HUES64 (cell line): ENCODE results near the gene TNF.
"Not testable (repeated sequence)": the region's sequence is repeated elsewhere in the genome, so short reads cannot be mapped to it uniquely, and the experiment has no call there.

Source experiments
- H3K27ac ChIP-seq: 2 replicates; pipeline ENCODE4 v1.7.0; 2013; ENCODE audit warnings: low read depth, low read length, inconsistent platforms
- H3K27me3 ChIP-seq: 2 replicates; pipeline ENCODE4 v1.6.1; 2013; ENCODE audit warnings: mild to moderate bottlenecking, low read length; ENCODE audit not compliant: insufficient read depth
- H3K36me3 ChIP-seq: 2 replicates; pipeline ENCODE4 v1.6.1; 2013; ENCODE audit warnings: mild to moderate bottlenecking, low read length; ENCODE audit not compliant: insufficient read depth
- H3K4me1 ChIP-seq: 2 replicates; pipeline ENCODE4 v1.6.1; 2013; ENCODE audit warnings: mild to moderate bottlenecking, low read length, moderate library complexity; ENCODE audit not compliant: insufficient read depth
- H3K4me3 ChIP-seq: 2 replicates; pipeline ENCODE4 v1.5.1; 2013; ENCODE audit warnings: mild to moderate bottlenecking, low read length, moderate library complexity
- H3K9ac ChIP-seq: 2 replicates; pipeline ENCODE4 v1.6.1; 2013; ENCODE audit warnings: mild to moderate bottlenecking, low read depth, low read length
- H3K9me3 ChIP-seq: 2 replicates; pipeline ENCODE4 v1.6.1; 2013; ENCODE audit warnings: low read depth, low read length; ENCODE audit not compliant: insufficient read depth
- WGBS: fragments of 150-250, 120-280 bp; methylation state at CpG from one replicate; pipeline ENCODE4 v1.1.7; 2013; ENCODE audit warnings: missing lambda C conversion rate; 5-methylcytosine and 5-hydroxymethylcytosine counted together

Gene TNF

GRCh38 chr6:31546339-31546957 is 28.9 kb upstream of the TNF start, which contains the start of gene ATP6V1G2:
Gene ATP6V1G2 (minus strand): TSS chr6:31546608. CDS start chr6:31546559, 49 bp downstream.
- 2% methylated on average over 11 of the region's 11 CpGs for WGBS

GRCh38 chr6:31546958-31547726 is 28.2 kb upstream of the TNF start, which contains the start of gene NFKBIL1:
Gene NFKBIL1 (plus strand): TSS chr6:31547608. CDS start chr6:31547695, 87 bp downstream.
- H3K4me1 ChIP-seq: peaks cover 9% of the 10 kb centered on the region; the same call in 1 of the 2 replicates
- no peaks in the 10 kb centered on the region for H3K27me3 ChIP-seq
- H3K4me3 ChIP-seq: peak within 1 kb of the TSS; percentile 60
- peaks cover 16% of the 10 kb centered on the region for H3K36me3 ChIP-seq
- no peaks in the 10 kb centered on the region for H3K9me3 ChIP-seq
- WGBS: under 1% methylated on average over 22 of the region's 25 CpGs
- H3K9ac ChIP-seq: peak within 1 kb of the TSS; percentile 68
- H3K27ac ChIP-seq: peak within 1 kb of the TSS; percentile 74

More at GRCh38 chr6:31546339-31546957, 28.9 kb upstream of the TNF start, which contains the start of gene ATP6V1G2:
- H3K9ac ChIP-seq: peak within 1 kb of the TSS; percentile 68
- peak within 1 kb of the TSS; percentile 60 for H3K4me3 ChIP-seq
- peaks cover 9% of the 10 kb centered on the region; the same call in 1 of the 2 replicates for H3K4me1 ChIP-seq
- no peaks in the 10 kb centered on the region for H3K27me3 ChIP-seq
- no peaks in the 10 kb centered on the region for H3K9me3 ChIP-seq
- H3K27ac ChIP-seq: peak within 1 kb of the TSS; percentile 74
- peaks cover 16% of the 10 kb centered on the region for H3K36me3 ChIP-seq

GRCh38 chr6:31547727-31548543 is 27.4 kb upstream of the TNF start:
- Histone ChIP-seq H3K9me3 (no peaks in the 10 kb centered on the region), H3K36me3 (peaks cover 16% of the 10 kb centered on the region), H3K27me3 (no peaks in the 10 kb centered on the region), H3K4me3 (peak overlapping the region; percentile 60), H3K9ac (peak overlapping the region; percentile 68; the same call in 1 of the 2 replicates), H3K27ac (peak overlapping the region; percentile 74), H3K4me1 (peaks cover 8% of the 10 kb centered on the region; the same call in 1 of the 2 replicates)
- WGBS: 88% methylated on average over 22 of the region's 24 CpGs

DNA sequence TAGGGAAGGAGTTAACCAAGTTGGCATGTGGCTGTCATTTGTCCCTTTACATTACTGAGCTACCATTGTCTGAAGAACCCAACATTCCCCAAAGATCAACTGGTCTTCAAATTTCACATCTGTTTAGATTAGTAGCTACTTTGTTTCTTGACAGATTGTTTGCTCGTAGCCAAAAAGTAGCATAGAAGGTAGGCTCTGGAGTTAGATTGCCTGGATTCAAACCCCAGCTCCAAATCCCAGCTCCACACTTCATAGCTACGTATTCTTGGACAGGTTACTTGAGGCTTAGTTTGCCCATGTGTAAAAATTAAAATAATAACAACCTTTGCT is 26.9 kb upstream of the TNF start:
- no peaks in the 10 kb centered on the region for H3K27me3 ChIP-seq
- H3K9me3 ChIP-seq: no peaks in the 10 kb centered on the region
- H3K4me1 ChIP-seq: peaks cover 4% of the 10 kb centered on the region; the same call in 1 of the 2 replicates
- no peak overlapping the region for H3K27ac ChIP-seq
- peak overlapping the region; percentile 68; the same call in 1 of the 2 replicates for H3K9ac ChIP-seq
- peaks cover 20% of the 10 kb centered on the region for H3K36me3 ChIP-seq
- WGBS: 100% methylated on average over 2 of the region's 2 CpGs
- peak overlapping the region; percentile 60; the same call in 1 of the 2 replicates for H3K4me3 ChIP-seq

- H3K27ac ChIP-seq, H3K4me1 ChIP-seq: not testable (repeated sequence)
- 81% methylated on average over 5 of the region's 5 CpGs for WGBS
Measured at GRCh38 chr6:31551371-31551770, 24.0 kb upstream of the TNF start.

GRCh38 chr6:31556307-31556706 is 19.1 kb upstream of the TNF start:
- 84% methylated on average over 3 of the region's 3 CpGs for WGBS
- Histone ChIP-seq H3K4me1 (peaks cover 15% of the 10 kb centered on the region; the same call in 1 of the 2 replicates), H3K36me3 (peaks cover 46% of the 10 kb centered on the region), H3K9me3 (no peaks in the 10 kb centered on the region), H3K27ac (no peak overlapping the region), H3K4me3 (no peak overlapping the region), H3K9ac (no peak overlapping the region), H3K27me3 (no peaks in the 10 kb centered on the region)

More at GRCh38 chr6:31551371-31551770, 24.0 kb upstream of the TNF start:
- H3K9me3 ChIP-seq, H3K4me3 ChIP-seq, H3K9ac ChIP-seq, H3K27me3 ChIP-seq: not testable (repeated sequence)
- H3K36me3 ChIP-seq: peaks cover 31% of the 10 kb centered on the region

DNA sequence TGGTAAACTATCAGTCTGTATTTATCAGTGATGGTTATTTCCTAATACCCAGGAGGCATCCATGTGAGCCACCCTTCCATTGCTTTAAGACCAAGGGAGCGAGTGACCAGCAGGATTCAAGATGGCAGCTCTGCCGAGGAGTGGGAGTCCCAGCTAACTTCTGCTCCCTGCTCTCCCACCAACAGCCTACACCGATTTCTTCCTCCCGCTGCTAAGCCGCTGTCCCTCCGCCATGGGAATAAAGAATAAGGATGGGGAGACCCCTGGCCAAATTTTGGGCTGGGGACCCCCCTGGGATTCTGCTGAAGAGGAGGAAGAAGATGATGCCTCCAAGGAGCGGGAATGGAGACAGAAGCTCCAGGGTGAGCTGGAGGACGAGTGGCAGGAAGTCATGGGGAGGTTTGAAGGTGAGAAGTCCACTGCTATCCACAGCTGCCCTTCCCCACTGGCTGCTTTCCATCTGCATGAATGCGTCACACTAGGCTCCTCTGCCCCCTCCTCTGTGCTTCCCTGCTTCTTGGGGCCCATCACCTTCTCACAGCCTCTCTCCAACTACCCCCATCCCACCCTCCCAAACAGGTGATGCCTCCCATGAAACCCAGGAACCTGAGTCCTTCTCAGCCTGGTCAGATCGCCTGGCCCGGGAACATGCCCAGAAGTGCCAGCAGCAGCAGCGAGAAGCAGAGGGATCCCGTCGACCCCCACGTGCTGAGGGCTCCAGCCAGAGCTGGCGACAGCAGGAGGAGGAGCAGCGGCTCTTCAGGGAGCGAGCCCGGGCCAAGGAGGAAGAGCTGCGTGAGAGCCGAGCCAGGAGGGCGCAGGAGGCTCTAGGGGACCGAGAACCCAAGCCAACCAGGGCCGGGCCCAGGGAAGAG is 17.7 kb upstream of the TNF start:
- WGBS: 88% methylated on average over 24 of the region's 24 CpGs
- H3K9ac ChIP-seq: no peak overlapping the region
- peaks cover 46% of the 10 kb centered on the region for H3K36me3 ChIP-seq
- H3K4me1 ChIP-seq: peaks cover 15% of the 10 kb centered on the region; the same call in 1 of the 2 replicates
- no peak overlapping the region for H3K27ac ChIP-seq
- no peak overlapping the region for H3K4me3 ChIP-seq
- H3K9me3 ChIP-seq: no peaks in the 10 kb centered on the region
- no peaks in the 10 kb centered on the region for H3K27me3 ChIP-seq

DNA sequence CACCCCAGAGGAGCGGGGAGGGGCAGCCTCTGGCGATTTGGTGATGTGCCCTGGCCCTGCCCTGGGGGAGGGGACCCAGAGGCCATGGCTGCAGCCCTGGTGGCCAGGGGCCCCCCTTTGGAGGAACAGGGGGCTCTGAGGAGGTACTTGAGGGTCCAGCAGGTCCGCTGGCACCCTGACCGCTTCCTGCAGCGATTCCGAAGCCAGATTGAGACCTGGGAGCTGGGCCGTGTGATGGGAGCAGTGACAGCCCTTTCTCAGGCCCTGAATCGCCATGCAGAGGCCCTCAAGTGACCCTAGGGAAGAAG is 17.1 kb upstream of the TNF start:
- H3K9me3 ChIP-seq: no peaks in the 10 kb centered on the region
- H3K36me3 ChIP-seq: peaks cover 44% of the 10 kb centered on the region
- no peaks in the 10 kb centered on the region for H3K27me3 ChIP-seq
- H3K4me3 ChIP-seq: no peak overlapping the region
- no peak overlapping the region for H3K9ac ChIP-seq
- H3K27ac ChIP-seq: no peak overlapping the region
- peaks cover 15% of the 10 kb centered on the region; the same call in 1 of the 2 replicates for H3K4me1 ChIP-seq
- 92% methylated on average over 8 of the region's 8 CpGs for WGBS

DNA sequence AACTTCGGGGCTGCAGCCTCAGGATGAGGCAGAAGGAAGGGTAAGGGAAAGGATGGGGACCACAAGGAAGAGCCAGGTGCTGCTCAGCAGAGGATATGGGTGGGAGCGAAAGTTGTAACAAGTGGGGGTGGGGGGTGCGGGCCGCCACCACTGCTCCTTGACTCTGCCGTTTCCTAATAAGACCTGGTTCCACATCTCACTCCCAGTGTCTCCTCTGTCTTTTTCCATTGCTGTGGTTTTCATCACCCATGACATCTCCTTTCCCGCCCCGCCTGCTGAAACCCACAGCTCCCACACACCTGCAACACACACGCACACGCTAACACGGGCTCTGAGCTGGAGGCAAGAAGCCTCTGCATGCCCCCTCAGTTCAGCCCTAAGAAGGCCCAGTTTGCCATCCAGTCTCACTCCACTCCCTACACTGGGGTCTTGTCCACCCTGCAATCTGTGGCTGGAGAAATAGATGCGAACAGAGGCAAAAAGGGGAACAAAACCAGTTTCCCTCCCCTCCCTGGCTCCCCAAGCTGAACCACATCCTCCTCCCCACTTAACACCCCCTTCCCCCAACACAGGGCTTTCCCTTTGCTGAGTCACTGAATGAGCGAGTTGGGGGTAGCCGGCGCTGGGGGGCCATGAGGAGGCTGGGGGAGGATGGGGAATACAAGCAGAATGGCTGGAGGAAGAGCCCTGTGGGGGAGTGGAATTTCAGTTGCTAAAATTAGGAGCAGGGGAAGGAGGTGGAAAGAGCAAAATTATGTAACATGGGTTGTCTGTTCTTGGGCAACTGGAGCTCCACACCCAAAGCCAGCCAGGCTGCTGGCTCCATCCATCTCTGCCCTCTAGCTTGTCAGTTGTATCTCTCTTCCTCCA is 16.5 kb upstream of the TNF start:
- no peak overlapping the region for H3K4me3 ChIP-seq
- WGBS: 94% methylated on average over 14 of the region's 14 CpGs
- no peak overlapping the region for H3K27ac ChIP-seq
- H3K36me3 ChIP-seq: peaks cover 41% of the 10 kb centered on the region
- no peaks in the 10 kb centered on the region for H3K27me3 ChIP-seq
- H3K9me3 ChIP-seq: no peaks in the 10 kb centered on the region
- H3K4me1 ChIP-seq: peaks cover 15% of the 10 kb centered on the region; the same call in 1 of the 2 replicates
- no peak overlapping the region for H3K9ac ChIP-seq
